Measurements from ENCODE around the gene TAPT1.
"Not testable (repeated sequence)": the region's sequence is repeated elsewhere in the genome, so short reads cannot be mapped to it uniquely, and the experiment has no call there.

The TAPT1 gene

GRCh38 chr4:16207409-16207808, 18.9 kb downstream of the TAPT1 start:
- DNase-seq: no peak

GRCh38 chr4:16206848-16207247, 19.4 kb downstream of the TAPT1 start:
- no peak for DNase-seq

- DNase-seq: no peak
Measured at GRCh38 chr4:16206301-16206700, 20.0 kb downstream of the TAPT1 start.

- no peak for DNase-seq
Measured at GRCh38 chr4:16205298-16206164, 20.7 kb downstream of the TAPT1 start.

GRCh38 chr4:16204505-16204904, 21.8 kb downstream of the TAPT1 start:
- DNase-seq: no peak

GRCh38 chr4:16203083-16203482, 23.2 kb downstream of the TAPT1 start:
- no peak for DNase-seq

GRCh38 chr4:16202598-16202997, 23.7 kb downstream of the TAPT1 start:
- no peak for DNase-seq

GRCh38 chr4:16199093-16199492, 27.2 kb downstream of the TAPT1 start:
- no peak for DNase-seq

- no peak for DNase-seq
Measured at GRCh38 chr4:16197876-16198665, 28.2 kb downstream of the TAPT1 start.

GRCh38 chr4:16196482-16197393, 29.5 kb downstream of the TAPT1 start:
- DNase-seq: no peak

GRCh38 chr4:16195209-16195608, 31.1 kb downstream of the TAPT1 start:
- no peak for DNase-seq

- DNase-seq: not testable (repeated sequence)
Measured at GRCh38 chr4:16194798-16195197, 31.5 kb downstream of the TAPT1 start.

- no peak for DNase-seq
Measured at GRCh38 chr4:16194214-16194613, 32.1 kb downstream of the TAPT1 start.

GRCh38 chr4:16192631-16193518, 33.4 kb downstream of the TAPT1 start:
- no peak for DNase-seq

- no peak for DNase-seq
Measured at GRCh38 chr4:16192057-16192456, 34.2 kb downstream of the TAPT1 start.

- no peak for DNase-seq
Measured at GRCh38 chr4:16187455-16187854, 38.8 kb downstream of the TAPT1 start.

GRCh38 chr4:16186986-16187385, 39.3 kb downstream of the TAPT1 start:
- DNase-seq: no peak

- no peak for DNase-seq
Measured at GRCh38 chr4:16183604-16184003, 42.7 kb downstream of the TAPT1 start.

GRCh38 chr4:16176621-16177020, 49.6 kb downstream of the TAPT1 start:
- no peak for DNase-seq

GRCh38 chr4:16171831-16172230, 54.4 kb downstream of the TAPT1 start:
- no peak for DNase-seq

GRCh38 chr4:16169490-16169889, 56.8 kb downstream of the TAPT1 start:
- no peak for DNase-seq
